ENCODE measurements around the gene ACR.

Gene ACR

DNA sequence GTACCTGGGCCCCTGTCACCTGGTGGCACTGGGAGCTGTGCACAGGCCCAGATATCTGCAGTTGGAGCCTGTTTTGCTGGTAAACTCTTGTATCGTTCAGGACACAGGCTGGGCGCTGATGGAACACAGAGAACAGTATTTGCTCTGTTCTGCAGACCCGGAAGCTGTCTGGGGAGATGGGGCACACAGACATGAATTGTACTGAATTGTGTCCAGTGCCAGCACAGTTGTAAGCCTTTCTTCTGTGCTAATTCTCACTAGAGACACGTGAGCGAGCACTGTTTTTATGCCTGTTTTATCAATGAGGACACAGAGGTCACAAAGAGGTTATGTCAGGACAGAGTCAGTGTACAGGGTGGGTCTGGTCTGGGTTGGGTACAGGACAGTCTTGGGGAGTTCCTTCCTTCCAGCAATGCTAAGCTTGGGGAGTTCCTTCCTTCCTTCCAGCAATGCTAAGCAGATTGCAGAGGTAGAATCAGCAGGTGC lies 24.4 kb upstream of the ACR start:
- H3K4me3 ChIP-seq (ENCODE audit: low read length) = no peak overlapping the region
- DNase-seq (ENCODE audit: low read depth) = no peak
- TF ChIP-seq, protein P1, sequence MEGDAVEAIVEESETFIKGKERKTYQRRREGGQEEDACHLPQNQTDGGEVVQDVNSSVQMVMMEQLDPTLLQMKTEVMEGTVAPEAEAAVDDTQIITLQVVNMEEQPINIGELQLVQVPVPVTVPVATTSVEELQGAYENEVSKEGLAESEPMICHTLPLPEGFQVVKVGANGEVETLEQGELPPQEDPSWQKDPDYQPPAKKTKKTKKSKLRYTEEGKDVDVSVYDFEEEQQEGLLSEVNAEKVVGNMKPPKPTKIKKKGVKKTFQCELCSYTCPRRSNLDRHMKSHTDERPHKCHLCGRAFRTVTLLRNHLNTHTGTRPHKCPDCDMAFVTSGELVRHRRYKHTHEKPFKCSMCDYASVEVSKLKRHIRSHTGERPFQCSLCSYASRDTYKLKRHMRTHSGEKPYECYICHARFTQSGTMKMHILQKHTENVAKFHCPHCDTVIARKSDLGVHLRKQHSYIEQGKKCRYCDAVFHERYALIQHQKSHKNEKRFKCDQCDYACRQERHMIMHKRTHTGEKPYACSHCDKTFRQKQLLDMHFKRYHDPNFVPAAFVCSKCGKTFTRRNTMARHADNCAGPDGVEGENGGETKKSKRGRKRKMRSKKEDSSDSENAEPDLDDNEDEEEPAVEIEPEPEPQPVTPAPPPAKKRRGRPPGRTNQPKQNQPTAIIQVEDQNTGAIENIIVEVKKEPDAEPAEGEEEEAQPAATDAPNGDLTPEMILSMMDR (IDR thresholded peaks at IDR 0.05; ENCODE audit: insufficient read depth, low read depth, low read length, missing control alignments) = no peak

DNA sequence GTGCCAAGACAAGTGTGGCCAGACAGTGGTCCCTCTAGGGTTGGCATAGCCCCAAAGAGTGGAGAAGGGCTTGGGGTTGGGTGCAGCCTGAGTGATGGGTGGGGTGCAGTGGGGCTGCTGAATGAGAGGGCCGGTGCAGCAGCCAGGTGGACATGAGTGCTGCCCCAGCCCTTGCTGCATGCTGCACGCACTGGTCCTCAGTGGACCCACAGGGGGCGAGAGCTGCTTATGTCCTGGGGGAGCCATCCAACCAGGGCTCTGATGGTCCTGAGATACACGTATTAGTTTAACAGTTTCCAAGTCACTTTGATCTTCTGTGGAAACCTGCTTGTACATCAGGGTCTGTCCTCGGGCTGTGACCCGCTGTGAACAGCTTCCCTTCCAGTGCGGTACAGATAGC lies 23.9 kb upstream of the ACR start:
- TF ChIP-seq, protein P1 (IDR thresholded peaks at IDR 0.05; ENCODE audit: insufficient read depth, low read depth, low read length, missing control alignments) = no peak
- DNase-seq (ENCODE audit: low read depth) = no peak
- no peak overlapping the region for H3K4me3 ChIP-seq (ENCODE audit: low read length)

DNA sequence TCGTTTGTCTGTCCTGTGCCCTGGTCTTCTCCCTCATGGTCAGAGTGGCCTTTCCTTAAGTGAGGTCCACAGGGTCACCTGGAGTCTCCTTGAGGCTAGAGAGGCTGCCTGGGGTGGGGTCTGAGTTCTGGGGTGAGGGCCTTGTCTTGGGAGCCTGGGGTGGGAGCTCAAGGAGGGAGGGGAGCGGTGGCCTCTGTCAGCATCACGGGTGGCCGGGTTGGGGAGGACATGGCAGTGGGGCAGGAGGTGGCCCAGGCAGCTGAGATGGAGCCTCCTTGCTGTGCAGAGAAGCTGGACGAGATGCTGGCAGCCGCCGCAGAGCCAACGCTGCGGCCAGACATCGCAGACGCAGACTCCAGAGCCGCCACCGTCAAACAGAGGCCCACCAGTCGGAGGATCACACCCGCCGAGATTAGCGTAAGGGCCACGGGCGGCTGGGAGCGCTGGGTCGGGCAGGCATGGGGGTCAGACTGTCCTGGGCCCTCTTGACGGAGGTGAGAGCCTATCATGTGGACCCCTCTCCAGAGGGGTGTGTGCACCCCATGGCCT lies 23.3 kb upstream of the ACR start:
- no peak overlapping the region for H3K4me3 ChIP-seq (ENCODE audit: low read length)
- no peak for DNase-seq (ENCODE audit: low read depth)
- TF ChIP-seq, protein P1 (IDR thresholded peaks at IDR 0.05; ENCODE audit: insufficient read depth, low read depth, low read length, missing control alignments) = no peak

DNA sequence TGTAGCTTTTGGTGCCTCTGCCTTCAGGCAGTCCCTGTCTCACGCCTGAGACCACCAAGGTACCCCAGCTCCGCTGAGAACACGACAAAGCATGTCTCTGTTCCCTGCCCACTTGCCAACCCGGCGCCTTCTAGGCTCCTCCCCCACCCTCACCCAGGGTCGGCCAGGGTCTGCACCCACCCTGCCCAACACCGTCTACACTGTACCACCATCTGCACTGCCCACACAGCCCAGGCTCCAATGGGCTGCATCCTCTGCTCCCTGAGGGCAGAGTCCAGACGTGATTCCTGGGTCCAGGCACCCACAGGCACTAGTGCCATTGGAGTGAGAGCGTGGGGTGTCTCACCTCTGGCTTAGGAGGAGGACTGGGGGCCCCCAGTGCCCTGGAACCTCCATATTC lies 22.8 kb upstream of the ACR start:
- no peak for DNase-seq (ENCODE audit: low read depth)
- TF ChIP-seq, protein P1 (IDR thresholded peaks at IDR 0.05; ENCODE audit: insufficient read depth, low read depth, low read length, missing control alignments) = no peak
- H3K4me3 ChIP-seq (ENCODE audit: low read length) = no peak overlapping the region

DNA sequence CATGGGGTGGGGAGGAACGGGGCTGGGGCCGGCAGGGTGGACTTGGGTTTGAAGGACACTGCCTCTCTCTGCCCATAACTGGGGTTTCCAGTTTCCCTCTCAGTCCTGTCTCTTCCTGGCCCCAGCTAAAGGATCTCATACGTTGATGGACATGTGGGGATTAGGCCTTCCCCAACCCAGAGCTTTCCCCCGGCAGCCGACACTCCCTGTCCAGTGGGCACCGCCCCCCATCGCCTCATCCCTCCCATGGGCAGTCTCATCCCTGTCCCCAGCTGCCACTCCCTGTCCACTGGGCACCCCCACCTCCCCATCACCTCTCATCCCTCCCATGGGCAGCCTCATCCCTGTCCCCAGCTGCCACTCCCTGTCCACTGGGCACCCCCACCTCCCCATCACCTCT lies 22.2 kb upstream of the ACR start:
- H3K4me3 ChIP-seq (ENCODE audit: low read length) = no peak overlapping the region
- TF ChIP-seq, protein P1 (IDR thresholded peaks at IDR 0.05; ENCODE audit: insufficient read depth, low read depth, low read length, missing control alignments) = no peak
- no peak for DNase-seq (ENCODE audit: low read depth)

DNA sequence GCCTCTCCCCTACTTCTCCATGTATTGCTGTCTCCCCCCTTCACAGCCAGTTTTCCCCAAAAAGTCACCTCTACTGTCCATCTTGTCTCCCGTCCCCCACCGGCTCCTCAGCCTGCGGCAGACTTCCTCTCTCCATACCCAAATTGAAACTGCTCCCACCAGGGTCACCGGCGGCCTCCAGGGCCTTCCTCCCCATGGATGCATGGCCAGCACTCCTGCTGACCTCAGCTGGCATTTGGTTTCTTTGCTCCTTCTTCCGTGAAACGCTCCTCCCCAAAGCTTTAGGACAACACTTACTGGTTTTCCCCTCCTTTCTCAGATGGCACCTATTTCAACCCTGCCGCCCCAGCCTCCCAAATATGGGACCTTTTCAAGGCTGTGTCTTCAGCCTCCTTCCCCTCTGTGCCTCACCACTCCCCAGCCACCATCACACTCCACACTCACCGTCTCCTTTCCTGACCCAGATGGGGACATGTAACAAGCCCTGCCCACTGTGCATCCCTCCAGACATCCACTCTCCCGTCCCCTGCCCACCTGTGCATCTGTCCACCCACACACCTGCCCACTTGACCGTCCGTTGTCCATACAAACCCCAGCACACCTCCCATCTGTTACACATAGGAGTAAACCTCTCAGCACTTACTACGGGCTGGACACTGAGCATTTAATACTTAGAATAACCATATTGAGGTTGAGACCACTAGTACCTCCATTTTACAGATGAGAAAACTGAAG lies 21.5 kb upstream of the ACR start:
- H3K4me3 ChIP-seq (ENCODE audit: low read length) = no peak overlapping the region
- TF ChIP-seq, protein P1 (IDR thresholded peaks at IDR 0.05; ENCODE audit: insufficient read depth, low read depth, low read length, missing control alignments) = no peak
- no peak for DNase-seq (ENCODE audit: low read depth)

Measured in epithelial cell of esophagus (primary cell).